HL-60 (cell line): ENCODE data around the gene SLC22A31.

Experiments used
- DNase-seq, 2 experiments: peaks; one replicate each; pipeline ENCODE4 v3.0.0-alpha.2; 2010 to 2020; ENCODE audit warnings: low read depth in 1 of 2, low spot score in 1 of 2
- H3K27ac ChIP-seq: fragments of 250-450 bp; sonication (Bioruptor Pico); replicated peaks from 2 replicates; pipeline ENCODE4 v1.5.1; 2020; ENCODE audit warnings: mild to moderate bottlenecking, moderate library complexity
- H3K27me3 ChIP-seq: fragments of 250-450 bp; sonication (Bioruptor Pico); 2 replicates; pipeline ENCODE4 v1.5.1; 2021; ENCODE audit warnings: mild to moderate bottlenecking, moderate library complexity; ENCODE audit not compliant: insufficient read depth, poor library complexity, severe bottlenecking
- H3K4me3 ChIP-seq: replicated peaks from 2 replicates; pipeline ENCODE4 v1.5.1; 2011; ENCODE audit warnings: mild to moderate bottlenecking, control low read depth, low read length; ENCODE audit not compliant: insufficient read depth
- CTCF ChIP-seq: IDR thresholded peaks from one replicate; pipeline ENCODE4 v1.5.1; 2011; ENCODE audit warnings: low read length, control low read depth, inconsistent platforms; ENCODE audit not compliant: insufficient read depth
- GABPA ChIP-seq: IDR thresholded peaks from 2 replicates; pipeline ENCODE4 v1.6.1; 2012; ENCODE audit warnings: low read depth
- POLR2AphosphoS5 ChIP-seq: IDR thresholded peaks from 2 replicates; pipeline ENCODE4 v1.6.1; 2012; ENCODE audit warnings: low read depth
- REST ChIP-seq: IDR thresholded peaks from 2 replicates; pipeline ENCODE4 v1.6.1; 2012; ENCODE audit warnings: low read depth; ENCODE audit not compliant: insufficient replicate concordance
- SPI1 ChIP-seq: IDR thresholded peaks from 2 replicates; pipeline ENCODE4 v1.6.1; 2012; ENCODE audit warnings: low read depth, mild to moderate bottlenecking, borderline replicate concordance

Gene SLC22A31

GRCh38 chr16:89149386-89149785 is 51.0 kb downstream of the SLC22A31 start:
- H3K27me3 ChIP-seq: no peaks in the 10 kb centered on the region
- DNase-seq: no peak
- H3K27ac ChIP-seq: no peak overlapping the region
- no peak overlapping the region for H3K4me3 ChIP-seq
- TF ChIP-seq SPI1 (no peak), POLR2AphosphoS5 (no peak), REST (no peak), CTCF (no peak), GABPA (no peak)

- Histone ChIP-seq H3K27ac (no peak overlapping the region), H3K27me3 (no peaks in the 10 kb centered on the region), H3K4me3 (no peak overlapping the region)
- no peak for TF ChIP-seq REST
- no peak for TF ChIP-seq SPI1
- TF ChIP-seq CTCF: no peak
- TF ChIP-seq POLR2AphosphoS5: no peak
- no peak for TF ChIP-seq GABPA
- DNase-seq: no peak
Observed at GRCh38 chr16:89147085-89147817, 53.1 kb downstream of the SLC22A31 start.

- Histone ChIP-seq H3K4me3 (no peak overlapping the region), H3K27ac (no peak overlapping the region), H3K27me3 (no peaks in the 10 kb centered on the region)
- no peak for TF ChIP-seq CTCF
- no peak for TF ChIP-seq POLR2AphosphoS5
- no peak for TF ChIP-seq REST
- no peak for TF ChIP-seq GABPA
- TF ChIP-seq SPI1: no peak
- DNase-seq: no peak
Observed at GRCh38 chr16:89146211-89147005, 53.9 kb downstream of the SLC22A31 start.
